NCI-H187 (cell line): ENCODE results near the gene FAM174C.

Experiments
- DNase-seq, 2 experiments: peaks; one replicate each; lab custom pipeline; 2025; lab: John Stamatoyannopoulos, UW

FAM174C gene

GRCh38 chr19:1250437-1251260 lies 24.7 kb upstream of the FAM174C start:
- peak in 1 of 2 experiments; percentile 58 for DNase-seq

GRCh38 chr19:1251330-1252220 lies 23.8 kb upstream of the FAM174C start:
- DNase-seq: no peak

GRCh38 chr19:1252221-1252820 lies 23.0 kb upstream of the FAM174C start:
- no peak for DNase-seq

GRCh38 chr19:1252821-1253513 lies 22.4 kb upstream of the FAM174C start:
- no peak for DNase-seq

- no peak for DNase-seq
These were observed 21.7 kb upstream of the FAM174C start for GRCh38 chr19:1253514-1254080.

GRCh38 chr19:1254081-1254527 lies 21.2 kb upstream of the FAM174C start:
- no peak for DNase-seq

- no peak for DNase-seq
These were observed 20.7 kb upstream of the FAM174C start for GRCh38 chr19:1254530-1255185.

GRCh38 chr19:1255186-1256161 lies 19.9 kb upstream of the FAM174C start:
- no peak for DNase-seq

GRCh38 chr19:1256646-1257474 lies 18.5 kb upstream of the FAM174C start:
- DNase-seq: no peak

GRCh38 chr19:1257475-1258162 lies 17.7 kb upstream of the FAM174C start:
- DNase-seq: no peak

- no peak for DNase-seq
These were observed 17.2 kb upstream of the FAM174C start for GRCh38 chr19:1258163-1258492.

GRCh38 chr19:1258707-1259205 lies 16.6 kb upstream of the FAM174C start:
- no peak for DNase-seq

GRCh38 chr19:1259206-1259875 lies 16.0 kb upstream of the FAM174C start:
- DNase-seq: no peak

- DNase-seq: no peak
These were observed 15.2 kb upstream of the FAM174C start for GRCh38 chr19:1259876-1260748.

GRCh38 chr19:1260749-1261537 lies 14.4 kb upstream of the FAM174C start:
- DNase-seq: peak; percentile 92 to 97

GRCh38 chr19:1261538-1261797 lies 13.9 kb upstream of the FAM174C start:
- DNase-seq: no peak
